TTC549 (cell line): ENCODE measurements around the gene RBM5.
"Not testable (repeated sequence)": the region's sequence is repeated elsewhere in the genome, so short reads cannot be mapped to it uniquely, and the experiment has no call there.

Experiments used
- FAIRE-seq: peaks from 2 replicates; lab custom pipeline; 2012; peaks lifted over from hg19 to GRCh38; lab: Jason Lieb, UNC

RBM5 gene

DNA sequence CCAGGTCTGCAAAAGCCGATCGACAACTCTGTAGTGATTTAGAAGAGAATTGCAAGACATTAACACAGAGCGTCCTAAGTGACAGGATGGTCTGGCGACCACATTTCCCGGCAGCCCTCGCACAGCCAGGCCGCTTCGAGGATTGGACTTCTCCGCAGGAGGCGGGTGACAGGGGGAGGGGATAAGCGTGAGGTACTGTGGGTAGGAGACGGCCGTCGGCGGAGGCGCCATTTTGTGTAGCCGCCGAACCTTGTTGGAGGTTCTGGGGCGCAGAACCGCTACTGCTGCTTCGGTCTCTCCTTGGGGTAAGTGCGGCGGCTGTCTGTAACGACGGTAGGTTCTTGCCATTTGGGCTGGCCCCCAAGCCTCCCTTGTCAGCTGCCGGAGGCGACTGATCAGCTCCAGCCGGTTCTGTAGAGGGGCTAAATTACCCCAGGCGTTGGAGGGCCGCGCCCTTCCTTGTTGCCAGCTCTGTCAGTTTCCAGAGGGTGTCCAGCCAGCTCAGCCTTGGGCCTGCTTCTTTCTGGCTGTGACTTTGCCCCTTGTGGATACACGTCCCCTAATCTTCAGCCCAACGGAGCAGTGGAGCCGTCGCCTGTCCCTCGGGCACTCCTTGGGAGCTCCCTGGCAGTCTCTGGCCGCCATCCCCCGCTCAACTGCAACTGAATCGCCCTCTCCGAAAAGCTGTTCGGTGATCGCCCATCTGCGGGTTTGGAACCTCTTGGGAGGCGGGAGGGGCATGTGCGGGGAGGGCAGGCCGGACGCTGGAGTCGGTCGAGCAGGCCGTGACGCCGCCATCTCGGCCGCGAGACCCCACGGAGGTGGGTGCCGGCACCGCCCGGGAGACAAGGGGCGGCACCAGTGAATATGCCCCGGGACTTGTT, at the start of gene RBM5:
Gene RBM5 (plus strand): TSS at position 195 of the 884 bp plus-strand sequence. CDS start 1,516 bp downstream, outside the sequence.
- peak; percentile 87 for FAIRE-seq

DNA sequence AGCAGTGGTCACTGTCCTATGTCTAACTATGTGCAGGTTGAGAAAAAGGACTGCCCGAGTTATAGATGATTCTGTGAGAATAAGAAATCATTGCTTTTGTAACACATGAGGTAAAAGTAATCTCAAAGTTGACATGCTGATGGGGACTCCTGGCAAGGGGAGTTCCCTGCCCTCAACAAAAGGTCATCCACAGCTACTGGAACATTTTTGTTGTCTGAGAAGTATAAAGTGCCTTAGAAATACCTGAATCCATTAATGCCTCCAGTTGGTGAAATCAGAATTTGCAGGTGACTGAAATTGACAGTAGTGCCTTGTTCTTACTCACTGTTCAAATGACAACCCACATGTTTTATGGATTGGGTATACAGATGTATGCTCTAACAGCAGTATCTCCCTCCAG, 43.7 kb upstream of the RBM5 start:
- no peak for FAIRE-seq

DNA sequence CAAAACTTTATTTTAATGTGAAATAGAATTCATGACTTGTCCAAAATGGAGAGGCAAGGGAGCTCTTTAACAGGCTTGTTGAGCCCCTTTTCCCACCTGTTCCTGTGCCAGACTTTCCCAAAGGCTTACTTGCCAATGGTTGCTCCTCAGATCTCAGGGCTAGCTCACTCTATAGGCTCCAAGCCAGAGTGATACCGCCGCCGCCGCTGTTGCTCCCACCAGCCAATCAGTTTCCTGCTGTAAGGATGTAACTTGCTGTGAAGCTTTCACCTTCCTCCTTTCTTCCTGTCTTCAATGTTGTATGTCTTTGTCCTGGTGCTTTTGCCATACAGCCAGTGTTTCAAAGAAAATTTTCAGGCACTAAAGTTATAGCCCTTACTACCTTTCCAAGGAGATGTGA, 41.3 kb upstream of the RBM5 start:
- no peak for FAIRE-seq

DNA sequence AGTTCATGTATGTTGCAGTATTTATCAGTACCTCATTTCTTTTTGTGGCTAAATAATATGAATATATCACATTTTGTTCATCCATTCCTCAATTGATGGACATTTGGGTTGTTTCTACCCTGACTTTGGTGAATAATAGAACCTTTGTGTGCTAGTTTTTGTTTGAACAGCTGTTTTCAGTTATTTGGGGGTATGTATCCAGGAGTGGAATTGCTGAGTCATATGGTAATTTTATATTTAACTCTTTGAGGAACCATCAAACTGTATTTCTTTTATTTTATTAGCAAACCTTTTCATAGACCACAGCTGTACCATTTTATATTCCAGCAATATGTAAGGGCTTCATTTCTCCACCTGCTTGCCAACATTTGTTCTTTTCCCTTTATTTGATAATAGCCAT, 38.4 kb upstream of the RBM5 start:
- no peak for FAIRE-seq

GRCh38 chr3:50057756-50058155, 31.0 kb upstream of the RBM5 start:
- no peak for FAIRE-seq

DNA sequence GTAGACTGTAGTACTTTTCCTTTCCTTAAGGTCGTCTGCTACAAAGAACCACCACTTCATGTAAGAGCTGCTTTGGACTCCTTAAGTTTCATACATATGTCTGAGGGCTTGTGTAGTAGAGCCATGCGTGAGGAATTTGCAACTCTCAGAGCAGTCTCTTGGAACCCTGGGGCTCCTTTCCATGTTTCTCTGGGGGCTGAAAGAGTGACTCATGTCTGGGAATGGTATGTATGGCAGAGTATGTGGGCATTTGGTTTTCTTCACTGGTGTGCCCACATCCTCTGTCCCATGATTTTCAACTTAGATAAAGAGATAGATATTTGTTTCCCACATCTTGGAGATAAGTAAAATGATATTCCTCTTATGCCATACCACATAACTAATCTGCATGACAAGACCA, 20.6 kb upstream of the RBM5 start:
- no peak for FAIRE-seq

DNA sequence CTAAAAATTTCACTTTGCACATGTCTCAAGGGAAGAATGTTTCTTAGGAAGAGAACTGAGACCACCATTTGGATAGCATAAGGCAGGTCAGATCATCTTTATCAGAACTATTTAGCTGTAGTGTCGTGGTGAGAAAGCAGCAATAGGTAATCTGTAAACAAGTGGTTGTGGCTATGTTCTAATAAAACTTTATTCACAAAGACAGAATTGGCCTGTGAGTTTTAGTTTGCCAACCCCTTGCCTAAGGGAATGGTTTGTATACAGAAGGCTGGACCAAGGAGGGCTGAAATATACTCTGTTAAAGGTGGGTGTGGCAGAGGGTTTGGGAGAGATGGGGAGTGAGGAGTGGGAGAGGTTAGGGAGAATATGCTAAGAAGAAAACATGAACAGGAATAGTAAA, 10.6 kb upstream of the RBM5 start:
- FAIRE-seq, result no peak

DNA sequence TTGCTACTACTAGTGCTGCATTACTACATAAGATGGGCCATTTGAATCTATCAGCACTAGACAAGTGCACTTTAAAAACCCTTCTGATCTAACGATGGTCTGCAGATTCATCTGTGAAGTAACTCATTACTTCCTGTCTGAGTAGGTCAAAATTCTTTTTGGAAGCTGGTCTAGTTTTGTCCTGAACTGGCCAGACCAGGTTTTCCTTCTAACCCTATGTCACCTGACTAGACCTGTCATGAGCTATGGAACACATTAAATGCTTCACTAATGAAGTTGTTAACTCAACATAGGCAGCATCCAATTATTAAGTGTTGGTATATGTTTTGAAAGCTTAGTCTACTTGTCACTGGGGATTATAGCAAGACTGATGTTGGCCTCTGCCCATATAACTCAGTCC, 10.1 kb upstream of the RBM5 start:
- FAIRE-seq, result no peak

- FAIRE-seq, result not testable (repeated sequence)
These were observed 3.8 kb upstream of the RBM5 start for GRCh38 chr3:50084951-50085350.

DNA sequence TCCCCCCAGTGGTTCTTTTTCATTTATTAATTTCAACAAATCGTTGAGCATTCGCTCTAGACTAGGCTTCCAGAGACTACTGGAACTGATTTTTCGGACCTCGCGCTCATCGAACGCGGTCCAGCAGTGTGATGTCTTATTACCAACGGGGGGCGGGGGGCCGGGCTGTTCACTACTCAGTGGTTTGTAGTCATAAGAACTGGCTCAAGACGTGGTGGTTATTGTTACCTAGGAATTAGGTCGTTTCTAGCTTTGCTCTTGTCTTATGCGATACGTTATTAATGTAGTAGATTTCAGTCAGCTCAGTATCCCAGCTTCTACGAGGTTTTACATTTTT, 858 bp downstream of the RBM5 start:
- no peak for FAIRE-seq

DNA sequence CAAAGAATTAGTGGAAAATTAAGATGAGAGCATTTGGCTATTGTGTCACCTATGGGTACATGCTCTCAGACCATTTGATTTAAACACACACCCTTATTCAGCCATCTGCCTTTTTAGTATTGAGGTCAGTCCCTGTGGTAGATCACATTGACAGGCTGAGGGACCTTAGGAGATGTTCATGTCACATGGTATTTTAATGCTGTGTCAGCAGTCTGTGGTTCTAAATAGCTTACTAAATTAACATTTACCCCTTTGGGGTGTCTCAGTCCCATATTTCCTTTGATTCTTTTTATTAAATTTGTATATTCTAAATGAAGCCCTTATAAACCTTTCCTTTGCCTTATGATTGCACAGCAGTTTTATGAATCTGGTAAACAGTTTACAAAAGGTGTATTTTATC, 2.3 kb downstream of the RBM5 start:
- FAIRE-seq, result no peak

DNA sequence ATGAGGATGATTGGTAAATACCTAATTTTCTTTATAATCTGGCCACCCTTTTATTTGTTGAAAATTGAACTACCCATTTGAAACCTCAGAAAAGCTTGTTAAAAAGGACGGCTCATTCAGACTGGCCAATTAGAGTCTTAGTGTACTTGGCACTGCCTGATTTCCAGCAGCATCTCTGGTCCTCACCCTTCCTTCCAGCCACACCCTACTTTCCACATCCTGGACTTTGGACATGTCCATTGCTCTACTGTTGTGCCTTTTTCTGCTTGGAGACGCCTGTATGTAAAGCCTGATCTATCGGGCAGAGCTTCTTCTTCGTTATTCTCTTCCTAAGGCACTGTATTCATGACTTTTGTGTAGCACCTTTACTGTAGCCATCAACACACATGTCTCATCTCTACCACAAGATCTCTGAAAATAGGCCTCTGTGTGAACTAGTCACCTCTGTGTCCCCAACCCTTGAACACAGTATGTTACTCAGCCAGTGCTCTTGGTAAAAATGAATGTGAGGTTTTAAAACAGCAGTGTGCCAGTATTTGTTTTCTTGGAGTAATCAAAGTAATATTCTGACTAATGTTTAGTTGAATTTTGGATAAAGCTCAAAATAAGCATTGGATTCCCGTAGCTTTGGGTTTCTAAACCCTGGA, 6.8 kb downstream of the RBM5 start:
- no peak for FAIRE-seq

DNA sequence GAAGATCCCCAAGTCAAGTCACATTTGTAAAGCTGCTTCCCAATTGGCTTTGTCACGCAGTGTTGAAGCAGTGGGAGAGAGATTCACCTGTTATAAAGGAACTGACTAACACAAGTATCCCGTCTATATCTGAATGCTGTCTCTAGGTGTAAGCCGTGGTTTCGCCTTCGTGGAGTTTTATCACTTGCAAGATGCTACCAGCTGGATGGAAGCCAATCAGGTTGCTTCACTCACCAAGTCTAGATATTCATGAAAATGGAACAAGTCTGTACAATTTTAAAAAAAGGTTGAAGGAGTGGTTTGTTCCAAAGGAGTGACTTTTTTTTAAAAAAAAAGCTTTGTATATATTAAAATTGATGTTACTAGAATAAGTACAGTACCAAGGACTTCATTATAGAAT, 11.7 kb downstream of the RBM5 start:
- no peak for FAIRE-seq

DNA sequence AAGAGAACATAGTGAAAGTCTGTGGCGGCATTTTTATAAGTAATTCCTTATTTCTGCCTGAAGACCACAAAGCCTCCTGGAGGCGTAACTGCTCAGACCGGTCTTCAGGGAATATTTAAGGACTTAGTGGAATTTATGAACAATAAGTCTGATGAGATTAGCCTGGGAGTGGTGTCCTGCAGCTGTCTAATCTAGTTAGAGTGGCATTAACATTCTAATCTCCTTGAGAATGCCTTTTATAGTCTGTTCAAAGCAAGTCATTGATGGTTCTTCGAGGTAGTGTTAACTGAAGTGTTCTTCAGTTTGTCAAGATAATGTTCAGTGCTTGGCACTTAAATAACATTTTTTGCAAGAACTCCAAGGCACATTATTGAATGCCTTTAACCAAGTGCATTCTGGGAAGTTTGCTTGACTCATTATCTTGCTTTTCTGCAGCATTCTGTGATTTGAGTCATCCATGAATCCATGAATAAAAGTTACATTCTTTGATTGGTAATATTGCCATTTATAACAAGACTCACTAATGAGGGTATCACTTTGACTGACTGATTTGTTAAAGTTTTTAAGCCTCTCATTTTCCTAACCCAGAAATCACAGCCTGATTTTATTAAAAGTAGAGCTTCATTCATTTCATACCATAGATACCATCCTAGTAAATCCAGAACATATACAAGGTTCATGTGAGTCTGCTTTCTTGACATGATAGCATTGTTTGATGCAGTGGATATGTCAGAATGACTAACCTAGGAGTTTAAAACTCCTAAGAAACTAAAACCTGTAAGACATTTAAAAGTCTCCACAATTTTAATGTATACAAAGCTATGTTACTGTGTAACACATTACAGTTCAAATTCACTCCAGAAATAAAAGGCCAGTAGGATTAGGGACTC, 12.5 kb downstream of the RBM5 start:
- FAIRE-seq, result no peak

- no peak for FAIRE-seq
These were observed 13.8 kb downstream of the RBM5 start for GRCh38 chr3:50102558-50102957.

DNA sequence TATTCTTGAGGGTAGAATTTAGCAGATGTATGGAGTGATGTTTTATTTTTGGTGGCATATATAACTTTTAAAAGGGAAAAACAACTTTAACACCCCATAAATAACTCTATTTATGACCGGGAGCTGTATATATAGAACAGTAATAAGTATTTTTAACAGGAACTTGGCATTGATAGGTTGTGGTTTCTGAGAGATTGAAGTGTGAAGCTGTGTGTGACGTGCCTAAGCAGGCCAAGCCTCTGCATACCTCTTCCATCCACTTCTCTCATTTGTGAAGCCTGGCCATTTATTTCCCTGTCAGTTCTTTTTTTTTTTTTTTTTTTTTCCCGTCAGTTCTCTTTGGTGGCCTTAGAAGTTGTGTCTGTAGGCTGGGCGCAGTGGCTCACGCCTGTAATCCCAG, 23.0 kb downstream of the RBM5 start:
- no peak for FAIRE-seq

DNA sequence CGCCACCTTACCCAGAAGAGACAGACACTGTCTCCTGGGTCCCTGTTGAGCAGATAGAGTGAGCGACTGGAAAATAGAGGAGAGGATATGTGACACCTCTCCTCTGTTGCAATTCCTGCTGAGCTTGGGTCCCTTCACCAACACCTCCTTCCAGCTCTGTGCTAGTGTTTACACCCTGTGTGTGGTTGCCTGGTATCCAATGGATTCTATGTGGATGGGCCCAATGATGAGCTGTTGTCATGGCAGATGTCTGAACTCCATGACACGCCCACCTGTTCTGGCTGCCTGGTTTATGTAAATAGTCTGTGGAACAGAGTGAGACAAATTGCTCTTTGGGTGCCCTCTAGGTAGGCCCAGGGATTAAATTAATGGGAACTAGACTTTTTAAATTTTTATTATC, 23.7 kb downstream of the RBM5 start:
- FAIRE-seq, result no peak

- no peak for FAIRE-seq
These were observed 28.4 kb downstream of the RBM5 start for GRCh38 chr3:50117120-50117519.

GRCh38 chr3:50118237-50118636, 29.5 kb downstream of the RBM5 start:
- FAIRE-seq, result no peak

- FAIRE-seq, result no peak
These were observed 31.1 kb downstream of the RBM5 start for GRCh38 chr3:50119786-50120185.

DNA sequence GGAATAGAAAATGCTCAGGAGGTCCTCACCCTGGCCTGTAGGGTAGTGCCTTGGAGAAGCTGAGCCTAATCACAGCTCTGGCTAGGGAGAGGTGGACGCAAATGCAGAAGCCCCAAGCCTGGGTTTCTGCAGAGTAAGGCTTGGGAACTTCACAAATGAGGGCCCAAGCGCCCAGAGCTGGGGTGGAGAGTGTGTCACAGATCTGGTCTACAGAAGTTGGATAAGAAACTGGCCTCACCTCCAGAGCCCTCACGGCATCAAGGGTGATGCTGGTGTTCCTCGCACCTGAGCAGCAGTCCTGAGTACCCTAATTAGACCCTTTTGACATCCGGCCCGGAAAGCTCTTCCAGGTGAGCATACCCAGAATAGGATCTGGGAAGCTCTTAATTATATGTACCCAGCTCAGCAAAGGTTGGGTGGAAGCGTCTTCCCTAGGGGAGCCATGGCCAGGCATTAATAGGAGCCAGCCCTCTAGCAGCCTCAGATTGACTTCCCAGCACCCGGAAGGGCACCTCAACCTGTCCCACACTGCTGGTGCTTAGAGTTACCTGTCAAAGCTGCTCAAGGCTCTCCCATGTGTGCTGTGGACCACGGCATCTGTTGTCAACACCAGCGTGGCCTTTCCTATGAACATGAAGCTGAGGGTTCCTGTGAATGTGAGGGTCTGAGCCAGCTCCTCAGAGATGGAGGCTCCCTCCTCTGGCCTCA, 31.8 kb downstream of the RBM5 start:
- FAIRE-seq, result no peak
